Mucosa of rectum (tissue), 2 donors: ENCODE measurements around the gene OPN5.

ENCODE experiments used
- H3K27ac ChIP-seq, 2 donors: one replicate each; pipeline ENCODE4 v1.7.0; 2013; ENCODE audit warnings: inconsistent platforms in 2 of 2, low read depth in 2 of 2, low read length in 2 of 2
- H3K27me3 ChIP-seq, 2 donors: one replicate each; pipeline ENCODE4 v1.7.0; 2013; ENCODE audit warnings: low read length in 2 of 2; ENCODE audit not compliant: control insufficient read depth in 2 of 2, insufficient read depth in 2 of 2
- H3K36me3 ChIP-seq, 2 donors: one replicate each; pipeline ENCODE4 v1.7.0; 2013; ENCODE audit warnings: low read length in 2 of 2; ENCODE audit not compliant: control insufficient read depth in 2 of 2, insufficient read depth in 2 of 2
- H3K4me1 ChIP-seq, 2 donors: one replicate each; pipeline ENCODE4 v1.7.0; 2013; ENCODE audit warnings: low read length in 2 of 2, mild to moderate bottlenecking in 1 of 2; ENCODE audit not compliant: control insufficient read depth in 2 of 2, insufficient read depth in 2 of 2
- H3K4me3 ChIP-seq, 2 donors: one replicate each; pipeline ENCODE4 v1.7.0; 2013; ENCODE audit warnings: low read length in 2 of 2
- H3K9ac ChIP-seq, 2 donors: one replicate each; pipeline ENCODE4 v1.7.0; 2013; ENCODE audit warnings: low read length in 2 of 2, low read depth in 1 of 2, mild to moderate bottlenecking in 1 of 2
- H3K9me3 ChIP-seq, 2 donors: one replicate each; pipeline ENCODE4 v1.7.0; 2013; ENCODE audit warnings: low read length in 2 of 2; ENCODE audit not compliant: control insufficient read depth in 2 of 2
- donor health status: healthy.
- donor health status: Normal muscosa, but diverticular disease.

Gene OPN5

GRCh38 chr6:47787620-47788497 is 6.0 kb downstream of the OPN5 start:
- peak overlapping the region in 1 of 2 donors; percentile 4 for H3K4me3 ChIP-seq
- no peaks in the 10 kb centered on the region for H3K36me3 ChIP-seq
- peaks cover 0 to 2% of the 10 kb centered on the region in 2 donors for H3K27me3 ChIP-seq
- H3K4me1 ChIP-seq: peaks cover 0 to 2% of the 10 kb centered on the region in 2 donors
- no peak overlapping the region for H3K9ac ChIP-seq
- H3K27ac ChIP-seq: no peak overlapping the region
- H3K9me3 ChIP-seq: no peaks in the 10 kb centered on the region

GRCh38 chr6:47788498-47788884 is 6.7 kb downstream of the OPN5 start:
- peaks cover 0 to 2% of the 10 kb centered on the region in 2 donors for H3K27me3 ChIP-seq
- H3K4me3 ChIP-seq: peak overlapping the region in 1 of 2 donors; percentile 4

GRCh38 chr6:47789553-47789952 is 7.7 kb downstream of the OPN5 start:
- Histone ChIP-seq H3K27ac (no peak overlapping the region), H3K27me3 (peaks cover 0 to 2% of the 10 kb centered on the region in 2 donors), H3K4me1 (peaks cover 0 to 2% of the 10 kb centered on the region in 2 donors), H3K36me3 (no peaks in the 10 kb centered on the region), H3K9me3 (no peaks in the 10 kb centered on the region), H3K4me3 (no peak overlapping the region), H3K9ac (no peak overlapping the region)

More at GRCh38 chr6:47788498-47788884, 6.7 kb downstream of the OPN5 start:
- Histone ChIP-seq H3K9me3 (no peaks in the 10 kb centered on the region), H3K4me1 (peaks cover 0 to 2% of the 10 kb centered on the region in 2 donors), H3K27ac (no peak overlapping the region), H3K9ac (no peak overlapping the region), H3K36me3 (no peaks in the 10 kb centered on the region)

- Histone ChIP-seq H3K9ac (no peak overlapping the region), H3K4me1 (peaks cover 0 to 2% of the 10 kb centered on the region in 2 donors), H3K9me3 (no peaks in the 10 kb centered on the region), H3K27me3 (no peaks in the 10 kb centered on the region), H3K27ac (no peak overlapping the region), H3K36me3 (no peaks in the 10 kb centered on the region), H3K4me3 (no peak overlapping the region)
Measured at GRCh38 chr6:47792216-47792733, 10.4 kb downstream of the OPN5 start.

GRCh38 chr6:47794577-47795135 is 12.8 kb downstream of the OPN5 start:
- no peaks in the 10 kb centered on the region for H3K36me3 ChIP-seq
- no peak overlapping the region for H3K9ac ChIP-seq
- H3K4me3 ChIP-seq: no peak overlapping the region
- H3K9me3 ChIP-seq: no peaks in the 10 kb centered on the region
- H3K27ac ChIP-seq: no peak overlapping the region
- H3K27me3 ChIP-seq: no peaks in the 10 kb centered on the region
- no peaks in the 10 kb centered on the region for H3K4me1 ChIP-seq

GRCh38 chr6:47801984-47802383 is 20.2 kb downstream of the OPN5 start:
- no peaks in the 10 kb centered on the region for H3K9me3 ChIP-seq
- H3K27me3 ChIP-seq: no peaks in the 10 kb centered on the region
- no peaks in the 10 kb centered on the region for H3K36me3 ChIP-seq
- H3K9ac ChIP-seq: no peak overlapping the region
- H3K27ac ChIP-seq: no peak overlapping the region
- H3K4me1 ChIP-seq: no peaks in the 10 kb centered on the region
- no peak overlapping the region for H3K4me3 ChIP-seq

GRCh38 chr6:47804821-47805220 is 23.0 kb downstream of the OPN5 start:
- Histone ChIP-seq H3K4me1 (no peaks in the 10 kb centered on the region), H3K9me3 (no peaks in the 10 kb centered on the region)

GRCh38 chr6:47809873-47810272 is 28.0 kb downstream of the OPN5 start:
- H3K9me3 ChIP-seq: no peaks in the 10 kb centered on the region

More at GRCh38 chr6:47804821-47805220, 23.0 kb downstream of the OPN5 start:
- Histone ChIP-seq H3K9ac (no peak overlapping the region), H3K4me3 (no peak overlapping the region), H3K27me3 (no peaks in the 10 kb centered on the region), H3K36me3 (no peaks in the 10 kb centered on the region), H3K27ac (no peak overlapping the region)

GRCh38 chr6:47810885-47811284 is 29.1 kb downstream of the OPN5 start:
- H3K9me3 ChIP-seq: no peaks in the 10 kb centered on the region
- no peak overlapping the region for H3K9ac ChIP-seq
- H3K27me3 ChIP-seq: no peaks in the 10 kb centered on the region
- no peak overlapping the region for H3K27ac ChIP-seq
- H3K4me1 ChIP-seq: no peaks in the 10 kb centered on the region
- no peaks in the 10 kb centered on the region for H3K36me3 ChIP-seq
- no peak overlapping the region for H3K4me3 ChIP-seq

More at GRCh38 chr6:47809873-47810272, 28.0 kb downstream of the OPN5 start:
- no peak overlapping the region for H3K4me3 ChIP-seq
- H3K27me3 ChIP-seq: no peaks in the 10 kb centered on the region
- H3K27ac ChIP-seq: no peak overlapping the region
- H3K4me1 ChIP-seq: no peaks in the 10 kb centered on the region
- H3K9ac ChIP-seq: no peak overlapping the region
- H3K36me3 ChIP-seq: no peaks in the 10 kb centered on the region

- H3K36me3 ChIP-seq: no peaks in the 10 kb centered on the region
- no peak overlapping the region for H3K27ac ChIP-seq
- H3K9me3 ChIP-seq: no peaks in the 10 kb centered on the region
- H3K4me1 ChIP-seq: no peaks in the 10 kb centered on the region
- no peak overlapping the region for H3K4me3 ChIP-seq
- H3K9ac ChIP-seq: no peak overlapping the region
- no peaks in the 10 kb centered on the region for H3K27me3 ChIP-seq
Measured at GRCh38 chr6:47811443-47811842, 29.6 kb downstream of the OPN5 start.
